HFFc6 (cell line): Measurements from ENCODE around the gene TOP2A. TPM values are rescaled to one million over a fixed set of nuclear protein-coding genes. Genes with fewer than 3 reads are reported as not detected.

ENCODE experiments used
- DNase-seq: peaks from one replicate; pipeline ENCODE4 v3.0.0-alpha.2; 2018
- H3K27ac Mint-ChIP-seq: 2 replicates; pipeline ENCODE4 v1.8.0; 2020; ENCODE audit warnings: mild to moderate bottlenecking, mixed read lengths
- H3K27me3 Mint-ChIP-seq: 2 replicates; pipeline ENCODE4 v1.8.0; 2021; ENCODE audit warnings: mild to moderate bottlenecking, moderate library complexity, mixed read lengths; ENCODE audit not compliant: insufficient read depth
- H3K36me3 Mint-ChIP-seq: 2 replicates; pipeline ENCODE4 v1.8.0; 2021; ENCODE audit warnings: low read depth, mixed read lengths
- H3K4me1 Mint-ChIP-seq: 2 replicates; pipeline ENCODE4 v1.8.0; 2020; ENCODE audit warnings: low read depth, mixed read lengths
- H3K4me3 Mint-ChIP-seq: 2 replicates; pipeline ENCODE4 v1.8.0; 2020; ENCODE audit warnings: mild to moderate bottlenecking, moderate library complexity, mixed read lengths
- H3K9me3 Mint-ChIP-seq: 2 replicates; pipeline ENCODE4 v1.8.0; 2020; ENCODE audit warnings: mild to moderate bottlenecking, mixed read lengths
- total RNA-seq, 6 experiments: library from RNA; stranded (reverse); fragmentation: NEBNext Ultra II Directional; extraction: Animal tissue kit (Norgen Biotek cat#: 25700); gene quantifications; 2 replicates in 1 of 6; 3 replicates in 5 of 6; pipeline ENCODE4 v1.2.3, GENCODE V29; 2021
- TF ChIP-seq, protein P1 (sequence below): fragments of 200-600 bp; sonication (generic); IDR thresholded peaks from 2 replicates; pipeline ENCODE4 v1.5.0; 2021; ENCODE audit warnings: antibody characterized with exemption, mild to moderate bottlenecking

Gene TOP2A
- total RNA-seq, 6 experiments from 2014 or later = 73.2 to 170 (median 150) TPM

GRCh38 chr17:40348562-40349476, 68.9 kb downstream of the TOP2A start:
- H3K27ac Mint-ChIP-seq = peak overlapping the region; percentile 31; the same call in 1 of the 2 replicates
- TF ChIP-seq, protein P1, sequence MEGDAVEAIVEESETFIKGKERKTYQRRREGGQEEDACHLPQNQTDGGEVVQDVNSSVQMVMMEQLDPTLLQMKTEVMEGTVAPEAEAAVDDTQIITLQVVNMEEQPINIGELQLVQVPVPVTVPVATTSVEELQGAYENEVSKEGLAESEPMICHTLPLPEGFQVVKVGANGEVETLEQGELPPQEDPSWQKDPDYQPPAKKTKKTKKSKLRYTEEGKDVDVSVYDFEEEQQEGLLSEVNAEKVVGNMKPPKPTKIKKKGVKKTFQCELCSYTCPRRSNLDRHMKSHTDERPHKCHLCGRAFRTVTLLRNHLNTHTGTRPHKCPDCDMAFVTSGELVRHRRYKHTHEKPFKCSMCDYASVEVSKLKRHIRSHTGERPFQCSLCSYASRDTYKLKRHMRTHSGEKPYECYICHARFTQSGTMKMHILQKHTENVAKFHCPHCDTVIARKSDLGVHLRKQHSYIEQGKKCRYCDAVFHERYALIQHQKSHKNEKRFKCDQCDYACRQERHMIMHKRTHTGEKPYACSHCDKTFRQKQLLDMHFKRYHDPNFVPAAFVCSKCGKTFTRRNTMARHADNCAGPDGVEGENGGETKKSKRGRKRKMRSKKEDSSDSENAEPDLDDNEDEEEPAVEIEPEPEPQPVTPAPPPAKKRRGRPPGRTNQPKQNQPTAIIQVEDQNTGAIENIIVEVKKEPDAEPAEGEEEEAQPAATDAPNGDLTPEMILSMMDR = no peak
- H3K4me3 Mint-ChIP-seq = no peak overlapping the region
- DNase-seq = no peak
- no peaks in the 10 kb centered on the region for H3K9me3 Mint-ChIP-seq
- peaks cover 3% of the 10 kb centered on the region for H3K27me3 Mint-ChIP-seq
- peaks cover 23% of the 10 kb centered on the region for H3K36me3 Mint-ChIP-seq
- peaks cover 46% of the 10 kb centered on the region for H3K4me1 Mint-ChIP-seq

DNA sequence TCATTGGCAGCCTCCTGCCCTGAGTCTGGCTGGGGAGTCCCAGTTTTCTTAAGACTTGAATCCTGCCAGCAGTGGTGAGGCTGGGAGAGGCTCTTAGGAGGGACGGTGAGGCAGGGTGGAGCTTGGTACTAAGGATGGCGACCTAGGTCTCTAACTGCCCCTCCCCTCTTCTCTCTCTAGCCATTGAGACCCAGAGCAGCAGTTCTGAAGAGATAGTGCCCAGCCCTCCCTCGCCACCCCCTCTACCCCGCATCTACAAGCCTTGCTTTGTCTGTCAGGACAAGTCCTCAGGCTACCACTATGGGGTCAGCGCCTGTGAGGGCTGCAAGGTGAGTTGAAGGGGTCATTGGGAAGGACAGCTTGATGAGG, 69.6 kb downstream of the TOP2A start:
- Mint-ChIP-seq H3K27ac (no peak overlapping the region), H3K4me1 (peaks cover 53% of the 10 kb centered on the region), H3K27me3 (peaks cover 3% of the 10 kb centered on the region), H3K4me3 (no peak overlapping the region), H3K36me3 (peaks cover 24% of the 10 kb centered on the region), H3K9me3 (no peaks in the 10 kb centered on the region)
- TF ChIP-seq, protein P1 = no peak
- DNase-seq = no peak

DNA sequence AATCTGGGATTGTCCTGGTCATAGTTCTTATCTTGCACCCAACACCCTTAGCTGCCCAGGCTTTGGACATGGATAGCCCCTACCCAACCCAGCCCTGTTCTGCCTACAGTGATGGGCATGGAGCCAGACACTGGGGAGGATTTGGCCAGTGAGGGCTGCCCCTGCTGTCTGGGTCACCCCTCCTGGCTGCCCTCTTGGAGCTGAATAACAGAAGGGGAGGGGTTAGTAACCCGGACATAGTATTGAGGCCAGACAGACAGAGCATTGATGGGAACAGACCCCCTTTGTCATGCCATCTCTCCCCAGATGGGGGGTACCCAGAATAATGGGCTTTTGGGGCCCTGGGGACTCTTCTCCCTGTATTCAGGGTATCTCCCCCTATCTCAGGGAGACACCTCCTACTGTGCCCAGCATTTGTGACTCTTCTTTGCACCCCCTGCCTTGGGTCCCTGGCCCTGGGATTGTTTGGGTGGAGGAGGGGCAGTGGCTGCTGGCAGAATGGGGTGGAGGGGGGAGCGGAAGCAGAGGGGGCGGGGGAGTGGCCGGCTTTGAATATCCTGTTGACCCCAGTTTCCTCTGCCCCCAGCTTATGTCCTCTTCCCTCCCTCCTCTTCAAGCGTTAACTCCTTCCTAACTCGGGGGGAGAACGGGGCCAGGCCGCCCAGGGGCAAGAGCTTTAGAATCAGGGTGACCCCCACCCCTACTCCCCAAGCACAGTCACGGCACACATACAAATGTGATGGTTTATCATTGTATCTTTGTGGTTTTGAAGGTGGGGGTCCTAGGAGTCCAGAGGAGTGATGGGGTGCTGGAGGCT, 70.2 kb downstream of the TOP2A start:
- Mint-ChIP-seq H3K9me3 (no peaks in the 10 kb centered on the region), H3K27ac (no peak overlapping the region; the same call in 1 of the 2 replicates), H3K4me3 (no peak overlapping the region), H3K36me3 (peaks cover 26% of the 10 kb centered on the region), H3K27me3 (peaks cover 3% of the 10 kb centered on the region), H3K4me1 (peaks cover 58% of the 10 kb centered on the region)
- TF ChIP-seq, protein P1 = no peak
- DNase-seq = no peak

GRCh38 chr17:40346765-40347158, 70.9 kb downstream of the TOP2A start:
- Mint-ChIP-seq H3K4me1 (peaks cover 58% of the 10 kb centered on the region), H3K4me3 (no peak overlapping the region), H3K27me3 (peaks cover 5% of the 10 kb centered on the region), H3K36me3 (peaks cover 20% of the 10 kb centered on the region), H3K27ac (peak overlapping the region; percentile 16; the same call in 1 of the 2 replicates), H3K9me3 (no peaks in the 10 kb centered on the region)
- TF ChIP-seq, protein P1 = no peak
- no peak for DNase-seq

DNA sequence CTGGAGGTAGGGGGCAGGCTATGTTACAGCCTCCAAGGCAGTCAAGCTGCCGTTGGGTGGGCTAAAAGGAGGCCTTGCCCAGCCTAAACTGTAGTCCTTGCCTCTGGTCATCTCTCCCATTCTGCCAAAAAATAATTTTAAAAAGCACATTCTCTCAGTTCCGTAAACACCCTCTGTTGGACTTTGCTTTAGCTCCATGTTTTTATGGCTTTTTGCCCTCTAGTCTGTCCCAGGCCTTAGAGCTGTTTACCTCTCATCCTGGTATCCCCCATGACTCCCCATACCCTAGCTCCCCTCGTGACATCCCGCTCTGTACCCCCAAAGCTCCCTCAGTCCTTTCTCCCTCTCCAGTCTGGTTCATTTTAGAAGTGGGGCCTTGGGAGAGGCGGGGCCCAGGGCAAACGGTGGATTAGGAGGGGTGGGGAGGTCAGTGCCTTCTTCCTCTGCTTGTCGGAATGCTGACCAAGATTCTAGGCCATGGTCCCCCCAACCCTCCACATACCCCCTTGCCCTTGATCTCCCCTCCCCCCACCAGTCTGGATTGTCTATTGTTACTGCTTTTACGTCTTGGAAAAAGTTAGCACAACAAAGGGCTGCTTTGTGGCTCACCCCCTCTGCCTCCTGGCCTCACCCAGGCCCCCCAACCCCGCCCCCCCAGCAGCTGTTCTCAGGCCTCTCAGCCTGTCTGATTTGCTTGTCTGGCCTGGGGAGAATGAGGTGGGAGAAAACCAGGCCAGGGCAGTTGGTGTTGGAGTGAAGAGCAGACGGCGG, 71.5 kb downstream of the TOP2A start:
- peak overlapping the region; percentile 93 for H3K4me3 Mint-ChIP-seq
- no peaks in the 10 kb centered on the region for H3K9me3 Mint-ChIP-seq
- TF ChIP-seq, protein P1 = no peak
- H3K4me1 Mint-ChIP-seq = peaks cover 59% of the 10 kb centered on the region
- H3K27me3 Mint-ChIP-seq = peaks cover 5% of the 10 kb centered on the region
- H3K27ac Mint-ChIP-seq = peak overlapping the region; percentile 86
- peaks cover 20% of the 10 kb centered on the region for H3K36me3 Mint-ChIP-seq
- DNase-seq = no peak
